Gastrocnemius medialis (tissue), 4 donors: ENCODE data around the gene IGSF21. TPM values are rescaled to one million over a fixed set of nuclear protein-coding genes. Genes with fewer than 3 reads are reported as not detected.

Experiments
- ATAC-seq, 2 donors: fragments of 150-250 bp; one replicate each; pipeline ENCODE4 v1.9.1; 2016
- DNase-seq, 2 donors: peaks; one replicate each; pipeline ENCODE4 v3.0.0-alpha.2; 2019
- H3K27ac ChIP-seq, 4 donors: fragments of 200-600 bp; sonication (generic); 1 replicate in 1 of 4; 2 replicates in 3 of 4; pipeline ENCODE4 v1.5.1; 2016 to 2018; ENCODE audit warnings: mild to moderate bottlenecking in 2 of 4, moderate library complexity in 1 of 4
- H3K27me3 ChIP-seq, 3 donors: fragments of 200-600 bp; sonication (generic) in 2 of 3; 1 replicate in 1 of 3; 2 replicates in 2 of 3; pipeline versions ENCODE4 v1.5.1 to v1.6.0; 2016 to 2019; ENCODE audit warnings: mild to moderate bottlenecking in 1 of 3, moderate library complexity in 1 of 3
- H3K36me3 ChIP-seq, 2 donors: fragments of 200-600 bp; sonication (generic) in 1 of 2; one replicate each; pipeline ENCODE4 v1.5.1; 2017 to 2018
- H3K4me1 ChIP-seq, 2 donors: fragments of 200-600 bp; sonication (generic) in 1 of 2; one replicate each; pipeline ENCODE4 v1.5.1; 2016 to 2017; ENCODE audit warnings: mild to moderate bottlenecking in 2 of 2
- H3K4me3 ChIP-seq, 4 donors: fragments of 200-600 bp; sonication (generic) in 3 of 4; 1 replicate in 1 of 4; 2 replicates in 3 of 4; pipeline ENCODE4 v1.5.1; 2016 to 2019; ENCODE audit warnings: mild to moderate bottlenecking in 2 of 4
- H3K9me3 ChIP-seq, 3 donors: fragments of 200-600 bp; sonication (generic) in 2 of 3; 1 replicate in 1 of 3; 2 replicates in 2 of 3; pipeline ENCODE4 v1.5.1; 2016 to 2019
- CTCF ChIP-seq, 5 experiments: fragments of 450-650 bp in 3 of 5; fragments of 200-600 bp in 2 of 5; sonication (generic) in 2 of 5; IDR thresholded peaks in 4 of 5; conservative IDR thresholded peaks in 1 of 5; 1 replicate in 4 of 5; 2 replicates in 1 of 5; pipeline ENCODE4 v1.5.1; 2016 to 2019; ENCODE audit warnings: antibody characterized with exemption in 5 of 5, mild to moderate bottlenecking in 3 of 5, moderate library complexity in 3 of 5
- POLR2A ChIP-seq, 2 donors: fragments of 450-650 bp; IDR thresholded peaks; one replicate each; pipeline ENCODE4 v1.6.1; 2017; ENCODE audit warnings: antibody characterized with exemption in 2 of 2, mild to moderate bottlenecking in 2 of 2, moderate library complexity in 2 of 2
- in situ Hi-C, 4 donors: fragments of 200-750 bp; cut with MboI; loops; one replicate each; pipeline versions ENCODE4 v1.15.0 to v1.8.0; 2017; ENCODE audit warnings: low sequenced_read_pairs in 4 of 4
- intact Hi-C: fragments of 100-400 bp; cut with DNase I; formaldehyde crosslinking; loops from one replicate; pipeline ENCODE4 v1.15.1; 2023; ENCODE audit warnings: low total_unique reads
- total RNA-seq, 4 donors: library from RNA; depleted of rRNA; stranded (reverse); fragments of >200 nt; gene quantifications; one replicate each; pipeline versions ENCODE4 v1.1.0 to v1.2.3, GENCODE V29; 2016

Gene IGSF21
- total RNA-seq, 4 donors from 2014 or later = 0.32 to 0.66 (median 0.53) TPM

GRCh38 chr1:18237371-18237770 lies 129.8 kb downstream of the IGSF21 start:
- intact Hi-C loops (no loop called here), in situ Hi-C loops (no loop called here)
- Histone ChIP-seq H3K9me3 (no peaks in the 10 kb centered on the region), H3K4me3 (no peak overlapping the region), H3K4me1 (no peaks in the 10 kb centered on the region), H3K36me3 (no peaks in the 10 kb centered on the region), H3K27ac (no peak overlapping the region), H3K27me3 (peaks cover 0 to 7% (median 0%) of the 10 kb centered on the region in 3 donors)
- DNase-seq = no peak
- TF ChIP-seq CTCF (IDR thresholded peaks at IDR 0.05 in 4 of 5, conservative IDR thresholded peaks at IDR 0.05 in 1 of 5) (no peak), POLR2A (IDR thresholded peaks at IDR 0.05) (no peak)
- ATAC-seq = no peak

GRCh38 chr1:18238190-18238589 lies 130.6 kb downstream of the IGSF21 start:
- H3K27me3 ChIP-seq = peaks cover 0 to 7% (median 2%) of the 10 kb centered on the region in 3 donors

GRCh38 chr1:18239671-18240070 lies 132.1 kb downstream of the IGSF21 start:
- Histone ChIP-seq H3K4me3 (no peak overlapping the region), H3K27ac (no peak overlapping the region), H3K27me3 (peaks cover 0 to 7% (median 2%) of the 10 kb centered on the region in 3 donors), H3K4me1 (no peaks in the 10 kb centered on the region), H3K9me3 (no peaks in the 10 kb centered on the region), H3K36me3 (no peaks in the 10 kb centered on the region)
- ATAC-seq = no peak
- in situ Hi-C loops = no loop called here
- DNase-seq = no peak
- TF ChIP-seq POLR2A (IDR thresholded peaks at IDR 0.05) (no peak), CTCF (IDR thresholded peaks at IDR 0.05 in 4 of 5, conservative IDR thresholded peaks at IDR 0.05 in 1 of 5) (no peak)
- intact Hi-C loops = no loop called here

More at GRCh38 chr1:18238190-18238589, 130.6 kb downstream of the IGSF21 start:
- intact Hi-C loops (no loop called here), in situ Hi-C loops (no loop called here)
- TF ChIP-seq CTCF (IDR thresholded peaks at IDR 0.05 in 4 of 5, conservative IDR thresholded peaks at IDR 0.05 in 1 of 5) (no peak), POLR2A (IDR thresholded peaks at IDR 0.05) (no peak)
- DNase-seq (no peak), ATAC-seq (no peak)
- Histone ChIP-seq H3K9me3 (no peaks in the 10 kb centered on the region), H3K4me3 (no peak overlapping the region), H3K4me1 (no peaks in the 10 kb centered on the region), H3K36me3 (no peaks in the 10 kb centered on the region), H3K27ac (no peak overlapping the region)

- H3K27me3 ChIP-seq = peaks cover 0 to 7% (median 2%) of the 10 kb centered on the region in 3 donors
- H3K9me3 ChIP-seq = no peaks in the 10 kb centered on the region
- ATAC-seq (no peak), DNase-seq (no peak)
- no peaks in the 10 kb centered on the region for H3K4me1 ChIP-seq
- no peak overlapping the region for H3K4me3 ChIP-seq
- H3K36me3 ChIP-seq = no peaks in the 10 kb centered on the region
- TF ChIP-seq POLR2A (IDR thresholded peaks at IDR 0.05) (no peak), CTCF (IDR thresholded peaks at IDR 0.05 in 4 of 5, conservative IDR thresholded peaks at IDR 0.05 in 1 of 5) (no peak)
- in situ Hi-C loops = no loop called here
- intact Hi-C loops = no loop called here
- no peak overlapping the region for H3K27ac ChIP-seq
Measured at GRCh38 chr1:18240906-18241305, 133.3 kb downstream of the IGSF21 start.

GRCh38 chr1:18241891-18242290 lies 134.3 kb downstream of the IGSF21 start:
- in situ Hi-C loops = no loop called here
- TF ChIP-seq POLR2A (IDR thresholded peaks at IDR 0.05) (no peak), CTCF (IDR thresholded peaks at IDR 0.05 in 4 of 5, conservative IDR thresholded peaks at IDR 0.05 in 1 of 5) (no peak)
- intact Hi-C loops = no loop called here

More at GRCh38 chr1:18241891-18242290, 134.3 kb downstream of the IGSF21 start:
- Histone ChIP-seq H3K36me3 (no peaks in the 10 kb centered on the region), H3K27ac (no peak overlapping the region), H3K27me3 (peaks cover 0 to 7% (median 2%) of the 10 kb centered on the region in 3 donors), H3K9me3 (no peaks in the 10 kb centered on the region), H3K4me3 (no peak overlapping the region), H3K4me1 (no peaks in the 10 kb centered on the region)
- no peak for DNase-seq
- ATAC-seq = no peak
